Upper lobe of left lung (tissue), 6 donors: ENCODE measurements around the gene ELP4. TPM values are rescaled to one million over a fixed set of nuclear protein-coding genes. Genes with fewer than 3 reads are reported as not detected.

Source experiments
- ATAC-seq, 2 donors: fragments of 200-7000 bp; cut with Tn5 transposase; one replicate each; pipeline ENCODE4 v1.9.1; 2022; ENCODE audit warnings: mild to moderate bottlenecking in 2 of 2, moderate library complexity in 2 of 2; ENCODE audit not compliant: low FRiP score in 2 of 2
- DNase-seq, 2 donors: peaks; one replicate each; pipeline ENCODE4 v3.0.0-alpha.2; 2019 to 2020
- H3K27ac ChIP-seq, 4 donors: fragments of 200-600 bp; sonication (generic); one replicate each; pipeline ENCODE4 v1.5.1; 2016 to 2019
- H3K27me3 ChIP-seq, 4 donors: fragments of 200-600 bp; sonication (generic); one replicate each; pipeline ENCODE4 v1.5.1; 2017 to 2019
- H3K36me3 ChIP-seq, 4 donors: fragments of 200-600 bp; sonication (generic); one replicate each; pipeline ENCODE4 v1.5.1; 2016 to 2019
- H3K4me1 ChIP-seq, 4 donors: fragments of 200-600 bp; sonication (generic); one replicate each; pipeline ENCODE4 v1.5.1; 2018 to 2019
- H3K4me3 ChIP-seq, 4 donors: fragments of 200-600 bp; sonication (generic); one replicate each; pipeline ENCODE4 v1.5.1; 2017 to 2019; ENCODE audit warnings: mild to moderate bottlenecking in 2 of 4, moderate library complexity in 1 of 4
- H3K9me3 ChIP-seq, 4 donors: fragments of 200-600 bp; sonication (generic); one replicate each; pipeline ENCODE4 v1.5.1; 2018 to 2019
- CTCF ChIP-seq, 6 experiments: fragments of 450-650 bp in 4 of 6; fragments of 200-600 bp in 2 of 6; sonication (generic) in 2 of 6; IDR thresholded peaks; one replicate each; pipeline ENCODE4 v1.5.1; 2016 to 2019; ENCODE audit warnings: antibody characterized with exemption in 6 of 6
- EP300 ChIP-seq, 4 donors: sonication (generic); formaldehyde crosslinking; IDR thresholded peaks; one replicate each; pipeline ENCODE4 v1.5.1; 2017; ENCODE audit warnings: antibody characterized with exemption in 4 of 4, control low read depth in 2 of 4
- POLR2A ChIP-seq, 4 donors: fragments of 450-650 bp; IDR thresholded peaks; one replicate each; pipeline ENCODE4 v1.5.1; 2016 to 2017; ENCODE audit warnings: antibody characterized with exemption in 4 of 4, mild to moderate bottlenecking in 2 of 4
- POLR2AphosphoS5 ChIP-seq, 2 donors: sonication (generic); formaldehyde crosslinking; IDR thresholded peaks; one replicate each; pipeline ENCODE4 v1.5.1; 2017; ENCODE audit warnings: antibody characterized with exemption in 2 of 2
- WGBS, 2 donors: methylation state at CpG; one replicate each; pipeline ENCODE4 v1.1.5; 2017 to 2018; 5-methylcytosine and 5-hydroxymethylcytosine counted together
- total RNA-seq, 6 donors: library from RNA; depleted of rRNA in 4 of 6; stranded (reverse); fragments of >200 nt in 4 of 6; gene quantifications; one replicate each; pipeline versions ENCODE4 v1.1.0 to v1.2.1, GENCODE V29; 2016 to 2021
- donor health status: DM: no; HTN: no; CAD: no; lungs with moderate emphysema.
- donor health status: DM: no; HTN: yes; CAD: no; lungs with severe emphysema.

The ELP4 gene
- total RNA-seq, 6 donors from 2014 or later: 6.3 to 34.7 (median 18.6) TPM

GRCh38 chr11:31810779-31811647 lies 301.4 kb downstream of the ELP4 start, which contains the start of gene PAX6:
Gene PAX6 (minus strand): TSS chr11:31811322. CDS start chr11:31806411, 4,911 bp downstream.
- Histone ChIP-seq H3K4me1 (peaks cover 61 to 68% (median 64%) of the 10 kb centered on the region in 4 donors), H3K27ac (no peak within 1 kb of the TSS), H3K4me3 (peak within 1 kb of the TSS; percentile 13 to 45 (median 30)), H3K27me3 (peaks cover 2 to 99% (median 79%) of the 10 kb centered on the region in 4 donors), H3K36me3 (no peaks in the 10 kb centered on the region), H3K9me3 (no peaks in the 10 kb centered on the region)
- WGBS, 2 donors: 2 to 5% methylated on average over 36 to 49 of the region's 49 CpGs
- DNase-seq (peak; percentile 36 to 87), ATAC-seq (peak in 1 of 2 donors; percentile 59)
- TF ChIP-seq CTCF (IDR thresholded peaks at IDR 0.05): no peak

GRCh38 chr11:31812383-31813381 lies 303.1 kb downstream of the ELP4 start:
- TF ChIP-seq EP300 (IDR thresholded peaks at IDR 0.05) (no peak), CTCF (IDR thresholded peaks at IDR 0.05) (no peak), POLR2A (IDR thresholded peaks at IDR 0.05) (no peak), POLR2AphosphoS5 (IDR thresholded peaks at IDR 0.05) (no peak)
- WGBS, 2 donors: 2 to 5% methylated on average over 40 to 61 of the region's 63 CpGs
- peak in 1 of 2 donors; percentile 86 for DNase-seq
- ATAC-seq: peak in 1 of 2 donors; percentile 3
- Histone ChIP-seq H3K9me3 (no peaks in the 10 kb centered on the region), H3K27ac (no peak overlapping the region), H3K27me3 (peaks cover 2 to 98% (median 79%) of the 10 kb centered on the region in 4 donors), H3K36me3 (no peaks in the 10 kb centered on the region), H3K4me3 (peak overlapping the region; percentile 29 to 47 (median 44)), H3K4me1 (peaks cover 77 to 82% (median 79%) of the 10 kb centered on the region in 4 donors)

- Histone ChIP-seq H3K4me1 (peaks cover 83 to 89% (median 85%) of the 10 kb centered on the region in 4 donors), H3K9me3 (no peaks in the 10 kb centered on the region), H3K4me3 (peak overlapping the region in 3 of 4 donors; percentile 29 to 47 (median 45)), H3K27me3 (peaks cover 2 to 98% (median 78%) of the 10 kb centered on the region in 4 donors), H3K27ac (no peak overlapping the region), H3K36me3 (no peaks in the 10 kb centered on the region)
- DNase-seq: peak in 1 of 2 donors; percentile 74
- ATAC-seq: no peak
- WGBS, 2 donors: 4 to 5% methylated on average over 24 to 35 of the region's 35 CpGs
- TF ChIP-seq POLR2A (IDR thresholded peaks at IDR 0.05) (no peak), CTCF (IDR thresholded peaks at IDR 0.05) (no peak), EP300 (IDR thresholded peaks at IDR 0.05) (no peak), POLR2AphosphoS5 (IDR thresholded peaks at IDR 0.05) (no peak)
Measured at GRCh38 chr11:31813391-31814175, 304.0 kb downstream of the ELP4 start.

- WGBS, 2 donors: 5 to 6% methylated on average over 12 to 28 of the region's 38 CpGs
- ATAC-seq (no peak), DNase-seq (peak in 1 of 2 donors; percentile 68)
- no peaks in the 10 kb centered on the region for H3K36me3 ChIP-seq
- TF ChIP-seq CTCF (IDR thresholded peaks at IDR 0.05) (no peak), POLR2AphosphoS5 (IDR thresholded peaks at IDR 0.05) (no peak), EP300 (IDR thresholded peaks at IDR 0.05) (no peak), POLR2A (IDR thresholded peaks at IDR 0.05) (no peak)
- peaks cover 83 to 89% (median 85%) of the 10 kb centered on the region in 4 donors for H3K4me1 ChIP-seq
- H3K27ac ChIP-seq: no peak overlapping the region
- no peaks in the 10 kb centered on the region for H3K9me3 ChIP-seq
- H3K4me3 ChIP-seq: peak overlapping the region in 2 of 4 donors; percentile 10 to 47
- peaks cover 2 to 98% (median 81%) of the 10 kb centered on the region in 4 donors for H3K27me3 ChIP-seq
Measured at GRCh38 chr11:31814176-31814868, 304.8 kb downstream of the ELP4 start.
